Neural crest cell (in vitro differentiated cells): ENCODE measurements around the gene PEX11G. TPM values are rescaled to one million over a fixed set of nuclear protein-coding genes. Genes with fewer than 3 reads are reported as not detected.

Experiments used
- DNase-seq: peaks from one replicate; pipeline ENCODE4 v3.0.0; 2021; ENCODE audit warnings: low read depth, mixed read lengths, low spot score
- H3K27ac Mint-ChIP-seq: one replicate; pipeline ENCODE4 v1.8.0; 2021; ENCODE audit warnings: mild to moderate bottlenecking, mixed read lengths; ENCODE audit not compliant: unreplicated experiment
- H3K27me3 Mint-ChIP-seq: 2 replicates; pipeline ENCODE4 v1.8.0; 2021; ENCODE audit warnings: low read depth, mild to moderate bottlenecking, mixed read lengths
- H3K36me3 Mint-ChIP-seq: 2 replicates; pipeline ENCODE4 v1.8.0; 2021; ENCODE audit warnings: low read depth, mild to moderate bottlenecking, mixed read lengths
- H3K4me1 Mint-ChIP-seq: 2 replicates; pipeline ENCODE4 v1.8.0; 2021; ENCODE audit warnings: mixed read lengths
- H3K4me3 Mint-ChIP-seq: one replicate; pipeline ENCODE4 v1.8.0; 2021; ENCODE audit warnings: mild to moderate bottlenecking, mixed read lengths
- H3K9me3 Mint-ChIP-seq: 2 replicates; pipeline ENCODE4 v1.8.0; 2021; ENCODE audit warnings: mixed read lengths
- CTCF ChIP-seq: fragments of 200-600 bp; sonication (generic); conservative IDR thresholded peaks from 2 replicates; pipeline ENCODE4 v1.5.0; 2021; ENCODE audit warnings: antibody characterized with exemption, mild to moderate bottlenecking
- total RNA-seq: library from RNA; stranded (reverse); gene quantifications from 2 replicates; pipeline ENCODE4 v1.2.1, GENCODE V29; 2021

PEX11G gene
- total RNA-seq, 1 donor from 2014 or later = 3.4 TPM

- no peak for DNase-seq
- Mint-ChIP-seq H3K4me1 (peaks cover 20% of the 10 kb centered on the region), H3K27ac (peak overlapping the region; percentile 96), H3K36me3 (no peaks in the 10 kb centered on the region), H3K4me3 (peak overlapping the region; percentile 99), H3K9me3 (no peaks in the 10 kb centered on the region), H3K27me3 (no peaks in the 10 kb centered on the region)
- no peak for TF ChIP-seq CTCF
These were observed 44.5 kb upstream of the PEX11G start for GRCh38 chr19:7533281-7533885.

- Mint-ChIP-seq H3K27ac (peak overlapping the region; percentile 20), H3K4me3 (peak overlapping the region; percentile 23), H3K27me3 (no peaks in the 10 kb centered on the region), H3K36me3 (no peaks in the 10 kb centered on the region), H3K4me1 (peaks cover 12% of the 10 kb centered on the region), H3K9me3 (no peaks in the 10 kb centered on the region)
- TF ChIP-seq CTCF = no peak
- DNase-seq = no peak
These were observed 41.0 kb upstream of the PEX11G start for GRCh38 chr19:7529610-7530490.

GRCh38 chr19:7529246-7529600 lies 40.4 kb upstream of the PEX11G start:
- H3K4me1 Mint-ChIP-seq = peaks cover 6% of the 10 kb centered on the region
- H3K9me3 Mint-ChIP-seq = no peaks in the 10 kb centered on the region
- H3K4me3 Mint-ChIP-seq = no peak overlapping the region
- no peaks in the 10 kb centered on the region for H3K27me3 Mint-ChIP-seq
- no peak for DNase-seq
- H3K36me3 Mint-ChIP-seq = no peaks in the 10 kb centered on the region
- H3K27ac Mint-ChIP-seq = no peak overlapping the region
- TF ChIP-seq CTCF = no peak

- no peaks in the 10 kb centered on the region for H3K27me3 Mint-ChIP-seq
- no peaks in the 10 kb centered on the region for H3K9me3 Mint-ChIP-seq
- DNase-seq = no peak
- H3K4me3 Mint-ChIP-seq = no peak overlapping the region
- H3K4me1 Mint-ChIP-seq = peaks cover 1% of the 10 kb centered on the region
- no peaks in the 10 kb centered on the region for H3K36me3 Mint-ChIP-seq
- TF ChIP-seq CTCF = no peak
- H3K27ac Mint-ChIP-seq = no peak overlapping the region
These were observed 39.8 kb upstream of the PEX11G start for GRCh38 chr19:7528522-7529245.

GRCh38 chr19:7528192-7528519 lies 39.3 kb upstream of the PEX11G start:
- Mint-ChIP-seq H3K27me3 (no peaks in the 10 kb centered on the region), H3K36me3 (no peaks in the 10 kb centered on the region), H3K9me3 (no peaks in the 10 kb centered on the region), H3K4me1 (peaks cover 3% of the 10 kb centered on the region), H3K27ac (no peak overlapping the region), H3K4me3 (no peak overlapping the region)
- TF ChIP-seq CTCF = no peak
- no peak for DNase-seq
